Smooth muscle cell (in vitro differentiated cells): ENCODE results near the gene RANBP6. TPM values are rescaled to one million over a fixed set of nuclear protein-coding genes. Genes with fewer than 3 reads are reported as not detected.
"Not testable (repeated sequence)": the region's sequence is repeated elsewhere in the genome, so short reads cannot be mapped to it uniquely, and the experiment has no call there.

Experiments used
- DNase-seq: peaks from one replicate; lab custom pipeline; 2025; ENCODE audit not compliant: unreplicated experiment; lab: John Stamatoyannopoulos, UW
- H2AFZ ChIP-seq: fragments of 200-600 bp; sonication (generic); 2 replicates; pipeline ENCODE4 v1.6.0; 2016; ENCODE audit warnings: antibody characterized with exemption, low read depth, mild to moderate bottlenecking
- H3F3A ChIP-seq: fragments of 200-600 bp; sonication (generic); 2 replicates; pipeline ENCODE4 v1.6.0; 2017; ENCODE audit warnings: antibody characterized with exemption, low read depth
- H3K27ac ChIP-seq: fragments of 200-600 bp; sonication (generic); 2 replicates; pipeline ENCODE4 v1.5.1; 2016; ENCODE audit warnings: low read depth, mild to moderate bottlenecking
- H3K27me3 ChIP-seq: fragments of 200-600 bp; sonication (generic); 2 replicates; pipeline ENCODE4 v1.6.1; 2016; ENCODE audit warnings: low read depth, mild to moderate bottlenecking
- H3K36me3 ChIP-seq: fragments of 200-600 bp; sonication (generic); 2 replicates; pipeline ENCODE4 v1.5.1; 2016; ENCODE audit warnings: low read depth
- H3K4me1 ChIP-seq: fragments of 200-600 bp; sonication (generic); 2 replicates; pipeline ENCODE4 v1.5.1; 2016; ENCODE audit warnings: low read depth
- H3K4me2 ChIP-seq: fragments of 200-600 bp; sonication (generic); 2 replicates; pipeline ENCODE4 v1.6.0; 2016; ENCODE audit warnings: mild to moderate bottlenecking
- H3K4me3 ChIP-seq: fragments of 200-600 bp; sonication (generic); 2 replicates; pipeline ENCODE4 v1.5.1; 2016; ENCODE audit warnings: mild to moderate bottlenecking
- H3K79me2 ChIP-seq: fragments of 200-600 bp; sonication (generic); 2 replicates; pipeline ENCODE4 v1.6.0; 2016; ENCODE audit warnings: low read depth, mild to moderate bottlenecking
- H3K9ac ChIP-seq: fragments of 200-600 bp; sonication (generic); 2 replicates; pipeline ENCODE4 v1.6.0; 2016; ENCODE audit warnings: low read depth
- H3K9me3 ChIP-seq: fragments of 200-600 bp; sonication (generic); replicated peaks from 2 replicates; pipeline ENCODE4 v1.5.1; 2016; ENCODE audit warnings: low read depth
- H4K20me1 ChIP-seq: fragments of 200-600 bp; sonication (generic); 2 replicates; pipeline ENCODE4 v1.6.0; 2016; ENCODE audit warnings: low read depth
- WGBS: methylation state at CpG from one replicate; pipeline ENCODE4 v1.1.7; 2016; ENCODE audit warnings: low lambda C conversion rate; 5-methylcytosine and 5-hydroxymethylcytosine counted together
- polyA plus RNA-seq: library from polyadenylated mRNA; unstranded; fragments of >200 nt; fragmentation: Nextera tagmentation; extraction: Ambion mirVana; gene quantifications from 2 replicates; pipeline ENCODE4 v1.2.1, GENCODE V29; 2016
- total RNA-seq: library from RNA; depleted of rRNA; stranded (reverse); fragments of >200 nt; gene quantifications from 2 replicates; pipeline ENCODE4 v1.2.3, GENCODE V29; 2014
- TF ChIP-seq, protein P1 (sequence below): fragments of 200-600 bp; sonication (generic); IDR thresholded peaks from 2 replicates; pipeline ENCODE4 v1.5.1; 2017; ENCODE audit warnings: borderline replicate concordance, mild to moderate bottlenecking, antibody characterized with exemption; ENCODE audit not compliant: insufficient read depth, poor library complexity, severe bottlenecking

The RANBP6 gene
- total and polyA plus RNA-seq, 2 experiments from 2014 or later = 14.1 to 41.9 TPM

- H3K4me1 ChIP-seq = no peaks in the 10 kb centered on the region
- DNase-seq = no peak
- H3K4me2 ChIP-seq = no peak overlapping the region
- 53% methylated on average over 4 of the region's 4 CpGs for WGBS
- TF ChIP-seq, protein P1, sequence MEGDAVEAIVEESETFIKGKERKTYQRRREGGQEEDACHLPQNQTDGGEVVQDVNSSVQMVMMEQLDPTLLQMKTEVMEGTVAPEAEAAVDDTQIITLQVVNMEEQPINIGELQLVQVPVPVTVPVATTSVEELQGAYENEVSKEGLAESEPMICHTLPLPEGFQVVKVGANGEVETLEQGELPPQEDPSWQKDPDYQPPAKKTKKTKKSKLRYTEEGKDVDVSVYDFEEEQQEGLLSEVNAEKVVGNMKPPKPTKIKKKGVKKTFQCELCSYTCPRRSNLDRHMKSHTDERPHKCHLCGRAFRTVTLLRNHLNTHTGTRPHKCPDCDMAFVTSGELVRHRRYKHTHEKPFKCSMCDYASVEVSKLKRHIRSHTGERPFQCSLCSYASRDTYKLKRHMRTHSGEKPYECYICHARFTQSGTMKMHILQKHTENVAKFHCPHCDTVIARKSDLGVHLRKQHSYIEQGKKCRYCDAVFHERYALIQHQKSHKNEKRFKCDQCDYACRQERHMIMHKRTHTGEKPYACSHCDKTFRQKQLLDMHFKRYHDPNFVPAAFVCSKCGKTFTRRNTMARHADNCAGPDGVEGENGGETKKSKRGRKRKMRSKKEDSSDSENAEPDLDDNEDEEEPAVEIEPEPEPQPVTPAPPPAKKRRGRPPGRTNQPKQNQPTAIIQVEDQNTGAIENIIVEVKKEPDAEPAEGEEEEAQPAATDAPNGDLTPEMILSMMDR = peak; percentile 46
- peak overlapping the region; percentile 90 for H2AFZ ChIP-seq
- no peaks in the 10 kb centered on the region for H3K9me3 ChIP-seq
- no peaks in the 10 kb centered on the region for H3K79me2 ChIP-seq
- H3F3A ChIP-seq = no peaks in the 10 kb centered on the region
- no peaks in the 10 kb centered on the region for H3K36me3 ChIP-seq
- H3K9ac ChIP-seq = no peak overlapping the region
- H4K20me1 ChIP-seq = no peaks in the 10 kb centered on the region
- no peaks in the 10 kb centered on the region for H3K27me3 ChIP-seq
- no peak overlapping the region for H3K4me3 ChIP-seq
- H3K27ac ChIP-seq = no peak overlapping the region
Measured at GRCh38 chr9:6024035-6024554, 8.7 kb upstream of the RANBP6 start.

GRCh38 chr9:6016975-6017374, 1.6 kb upstream of the RANBP6 start:
- not testable (repeated sequence) for H3K4me3 ChIP-seq, H3K9ac ChIP-seq, H3K9me3 ChIP-seq, H3K27ac ChIP-seq, H3K27me3 ChIP-seq, H3K36me3 ChIP-seq, DNase-seq, H2AFZ ChIP-seq, H3K4me2 ChIP-seq
- H4K20me1 ChIP-seq = peaks cover 22% of the 10 kb centered on the region
- peaks cover 24% of the 10 kb centered on the region for H3K79me2 ChIP-seq
- H3F3A ChIP-seq = peaks cover 20% of the 10 kb centered on the region
- 100% methylated on average over 10 of the region's 10 CpGs for WGBS
- H3K4me1 ChIP-seq = peaks cover 23% of the 10 kb centered on the region

- H3K27me3 ChIP-seq = no peaks in the 10 kb centered on the region
- 14% methylated on average over 9 of the region's 9 CpGs for WGBS
- peak overlapping the region; percentile 90 for H3K9ac ChIP-seq
- DNase-seq = no peak
- H3K27ac ChIP-seq = peak overlapping the region; percentile 93
- H2AFZ ChIP-seq = peak overlapping the region; percentile 94
- H3K36me3 ChIP-seq = no peaks in the 10 kb centered on the region
- no peaks in the 10 kb centered on the region for H3K9me3 ChIP-seq
- peaks cover 23% of the 10 kb centered on the region for H3K4me1 ChIP-seq
- H3K4me3 ChIP-seq = peak overlapping the region; percentile 72
- H3K79me2 ChIP-seq = peaks cover 45% of the 10 kb centered on the region
- TF ChIP-seq, protein P1 = no peak
- H3K4me2 ChIP-seq = peak overlapping the region; percentile 89
- peaks cover 20% of the 10 kb centered on the region for H3F3A ChIP-seq
- peaks cover 26% of the 10 kb centered on the region for H4K20me1 ChIP-seq
Measured at GRCh38 chr9:6014670-6015270, 654 bp downstream of the RANBP6 start.

- TF ChIP-seq, protein P1 = no peak
- Histone ChIP-seq H3K4me2 (peak overlapping the region; percentile 96), H3K27me3 (no peaks in the 10 kb centered on the region), H3K36me3 (no peaks in the 10 kb centered on the region), H4K20me1 (peaks cover 61% of the 10 kb centered on the region), H3K79me2 (peaks cover 69% of the 10 kb centered on the region), H3K27ac (peak overlapping the region; percentile 98), H2AFZ (peak overlapping the region; percentile 93), H3F3A (peaks cover 26% of the 10 kb centered on the region), H3K4me1 (peaks cover 24% of the 10 kb centered on the region), H3K4me3 (peak overlapping the region; percentile 100), H3K9ac (peak overlapping the region; percentile 96), H3K9me3 (no peaks in the 10 kb centered on the region)
- 4% methylated on average over 22 of the region's 40 CpGs for WGBS
- DNase-seq = peak; percentile 95
Measured at GRCh38 chr9:6008169-6008979, 7.0 kb downstream of the RANBP6 start.
